ENCODE data around the gene MAGED4.

DNA sequence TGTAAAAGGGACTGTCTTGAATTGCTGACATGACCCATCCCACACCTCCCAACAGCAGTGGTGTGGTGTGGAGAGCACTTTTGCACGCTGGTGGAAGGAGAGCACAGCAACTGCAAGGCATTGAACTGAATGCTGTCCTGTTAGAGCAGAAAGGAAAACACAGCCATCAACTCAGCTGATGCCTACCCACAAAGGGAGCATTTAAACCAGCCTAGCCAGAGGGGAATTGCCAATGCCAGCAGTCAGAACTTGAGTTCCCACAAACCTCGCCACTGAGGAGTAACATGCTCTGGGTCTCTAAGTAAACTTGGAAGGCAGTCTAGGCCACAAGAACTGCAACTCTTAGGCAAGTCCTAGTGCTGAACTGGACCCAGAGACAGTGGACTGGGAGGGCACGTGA is 31.9 kb downstream of the MAGED4 start:
- TF ChIP-seq, protein P1, sequence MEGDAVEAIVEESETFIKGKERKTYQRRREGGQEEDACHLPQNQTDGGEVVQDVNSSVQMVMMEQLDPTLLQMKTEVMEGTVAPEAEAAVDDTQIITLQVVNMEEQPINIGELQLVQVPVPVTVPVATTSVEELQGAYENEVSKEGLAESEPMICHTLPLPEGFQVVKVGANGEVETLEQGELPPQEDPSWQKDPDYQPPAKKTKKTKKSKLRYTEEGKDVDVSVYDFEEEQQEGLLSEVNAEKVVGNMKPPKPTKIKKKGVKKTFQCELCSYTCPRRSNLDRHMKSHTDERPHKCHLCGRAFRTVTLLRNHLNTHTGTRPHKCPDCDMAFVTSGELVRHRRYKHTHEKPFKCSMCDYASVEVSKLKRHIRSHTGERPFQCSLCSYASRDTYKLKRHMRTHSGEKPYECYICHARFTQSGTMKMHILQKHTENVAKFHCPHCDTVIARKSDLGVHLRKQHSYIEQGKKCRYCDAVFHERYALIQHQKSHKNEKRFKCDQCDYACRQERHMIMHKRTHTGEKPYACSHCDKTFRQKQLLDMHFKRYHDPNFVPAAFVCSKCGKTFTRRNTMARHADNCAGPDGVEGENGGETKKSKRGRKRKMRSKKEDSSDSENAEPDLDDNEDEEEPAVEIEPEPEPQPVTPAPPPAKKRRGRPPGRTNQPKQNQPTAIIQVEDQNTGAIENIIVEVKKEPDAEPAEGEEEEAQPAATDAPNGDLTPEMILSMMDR (IDR thresholded peaks at IDR 0.05) = no peak
- TF ChIP-seq POLR2A (IDR thresholded peaks at IDR 0.05) = no peak

Measured in heart left ventricle (tissue), 13 donors.